KOPT-K1 (cell line): ENCODE results near the gene VAX1.
"Not testable (repeated sequence)": the region's sequence is repeated elsewhere in the genome, so short reads cannot be mapped to it uniquely, and the experiment has no call there.

Experiments
- H3K27ac ChIP-seq: fragments of 200-600 bp; sonication (generic); 2 replicates; pipeline ENCODE4 v1.5.1; 2016; ENCODE audit warnings: antibody characterized with exemption, mild to moderate bottlenecking, low read depth, low read length; ENCODE audit not compliant: poor library complexity, severe bottlenecking
- H3K36me3 ChIP-seq: fragments of 200-600 bp; sonication (generic); 2 replicates; pipeline ENCODE4 v1.5.1; 2017; ENCODE audit warnings: antibody characterized with exemption, mild to moderate bottlenecking, low read length, moderate library complexity; ENCODE audit not compliant: insufficient read depth
- H3K9me3 ChIP-seq: fragments of 200-600 bp; sonication (generic); 2 replicates; pipeline ENCODE4 v1.5.1; 2017; ENCODE audit warnings: antibody characterized with exemption, low read length, mild to moderate bottlenecking; ENCODE audit not compliant: insufficient read depth, poor library complexity, severe bottlenecking

VAX1 gene, protein sequence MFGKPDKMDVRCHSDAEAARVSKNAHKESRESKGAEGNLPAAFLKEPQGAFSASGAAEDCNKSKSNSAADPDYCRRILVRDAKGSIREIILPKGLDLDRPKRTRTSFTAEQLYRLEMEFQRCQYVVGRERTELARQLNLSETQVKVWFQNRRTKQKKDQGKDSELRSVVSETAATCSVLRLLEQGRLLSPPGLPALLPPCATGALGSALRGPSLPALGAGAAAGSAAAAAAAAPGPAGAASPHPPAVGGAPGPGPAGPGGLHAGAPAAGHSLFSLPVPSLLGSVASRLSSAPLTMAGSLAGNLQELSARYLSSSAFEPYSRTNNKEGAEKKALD

DNA sequence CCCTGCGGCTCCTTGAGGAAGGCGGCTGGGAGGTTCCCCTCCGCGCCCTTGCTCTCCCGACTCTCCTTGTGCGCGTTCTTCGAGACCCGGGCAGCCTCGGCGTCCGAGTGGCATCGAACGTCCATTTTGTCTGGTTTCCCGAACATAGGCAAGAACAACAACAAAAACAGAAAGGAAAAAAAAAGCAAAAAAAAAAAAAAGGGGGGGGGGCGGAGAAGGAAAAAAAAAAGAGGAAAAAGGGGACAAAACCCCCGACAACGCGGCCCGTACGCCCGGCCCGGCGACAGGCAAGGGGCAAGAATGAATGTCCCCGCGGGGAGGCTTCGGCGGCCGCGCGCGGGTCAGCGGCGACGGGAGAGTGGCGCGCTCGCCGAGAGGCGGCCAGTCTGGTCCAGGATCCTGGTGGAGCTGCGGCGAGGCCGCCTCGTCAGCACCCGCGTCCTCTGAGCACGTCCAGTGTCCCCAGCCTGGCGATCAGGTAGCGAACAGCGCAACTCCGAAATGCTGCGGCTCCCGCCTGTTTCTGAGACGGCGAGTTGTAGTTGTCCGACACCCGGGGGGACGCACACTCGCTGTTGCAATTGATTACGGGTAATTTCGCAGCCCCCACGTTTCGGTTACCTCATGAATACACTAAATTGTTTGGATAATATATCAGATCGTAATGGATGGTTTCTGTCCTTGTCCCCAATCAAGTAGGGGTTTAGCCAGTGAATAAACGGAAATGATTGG lies at the start of gene VAX1:
VAX1 (minus strand) TSS at position 360 of the 732 bp plus-strand sequence; CDS start at position 146, 214 bp downstream.
- no peaks in the 10 kb centered on the region for H3K9me3 ChIP-seq
- no peak within 1 kb of the TSS for H3K27ac ChIP-seq
- no peaks in the 10 kb centered on the region for H3K36me3 ChIP-seq

DNA sequence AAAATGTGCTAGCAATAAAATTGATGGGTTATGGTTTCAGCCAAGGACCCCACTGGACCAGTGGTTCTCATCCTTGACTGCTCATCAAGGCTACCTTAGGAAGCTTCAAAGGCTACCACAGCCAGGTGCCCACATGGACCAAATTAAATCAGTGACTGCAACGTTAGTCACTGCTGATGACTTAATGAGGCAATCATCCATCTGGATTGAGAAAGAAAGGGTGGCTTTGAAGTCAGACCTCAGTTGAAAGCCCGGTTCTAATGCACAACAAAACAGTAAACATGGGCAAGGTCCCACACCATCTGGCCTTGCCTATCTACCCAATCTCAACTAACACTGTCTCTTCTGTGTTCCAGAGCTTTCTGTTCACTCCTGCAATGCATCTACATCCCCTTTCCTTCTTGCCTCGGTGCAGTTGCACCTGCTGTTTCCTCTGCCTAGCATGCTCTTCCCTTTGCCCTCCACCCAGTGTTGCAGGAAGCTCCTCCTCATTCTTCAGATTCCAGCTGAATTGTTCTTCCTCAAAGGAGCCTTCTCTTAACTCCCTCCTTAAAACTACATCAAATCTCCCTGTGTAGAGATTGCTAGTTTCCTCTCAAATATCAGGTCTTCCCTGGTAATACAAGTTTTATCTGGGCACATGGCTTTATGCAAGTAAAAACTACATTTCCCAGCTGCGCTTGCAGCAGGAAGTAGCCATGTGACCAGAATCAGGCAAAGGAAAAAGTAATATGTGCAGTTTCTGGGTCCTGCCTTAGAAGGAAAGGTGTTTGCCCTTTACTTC lies 49.0 kb upstream of the VAX1 start:
- Histone ChIP-seq H3K36me3 (no peaks in the 10 kb centered on the region), H3K9me3 (peaks cover 14% of the 10 kb centered on the region), H3K27ac (no peak overlapping the region)

DNA sequence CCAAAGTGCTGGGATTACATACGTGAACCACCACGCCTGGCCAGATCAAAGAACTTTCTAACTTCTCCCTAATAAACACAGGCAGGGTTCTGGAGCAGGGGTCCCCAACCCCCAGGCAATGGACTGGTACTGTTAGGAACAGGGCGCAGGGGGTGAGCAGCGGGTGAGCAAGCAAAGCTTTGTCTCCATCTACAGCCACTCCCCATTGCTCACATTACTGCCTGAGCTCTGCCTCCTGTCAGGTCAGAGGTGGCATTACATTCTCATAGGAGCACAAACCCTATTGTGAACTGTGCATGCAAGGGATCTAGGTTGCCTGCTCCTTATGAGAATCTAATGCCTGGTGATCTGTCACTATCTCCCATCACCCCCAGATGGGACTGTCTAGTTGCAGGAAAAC lies 47.7 kb upstream of the VAX1 start:
- H3K27ac ChIP-seq, H3K36me3 ChIP-seq: not testable (repeated sequence)
- peaks cover 14% of the 10 kb centered on the region for H3K9me3 ChIP-seq

DNA sequence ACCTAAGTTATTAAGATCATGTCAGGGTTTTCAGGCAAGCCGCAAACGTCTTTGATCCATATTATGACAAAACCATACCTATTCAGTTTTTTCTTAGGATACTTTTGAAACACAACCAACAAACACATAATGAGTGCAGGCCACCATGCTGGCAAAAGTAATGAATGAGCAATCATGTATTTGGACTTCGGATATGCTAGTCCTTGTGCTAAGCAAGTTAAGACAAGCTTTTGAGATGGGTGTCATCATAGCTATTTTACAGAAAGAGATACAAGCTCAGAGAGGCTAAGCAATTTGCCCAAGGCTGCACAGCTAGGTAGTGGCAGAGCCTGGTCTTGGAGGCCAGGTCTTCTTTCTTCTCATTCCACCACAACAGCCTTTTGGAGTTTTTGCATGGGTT lies 46.8 kb upstream of the VAX1 start:
- Histone ChIP-seq H3K27ac (no peak overlapping the region), H3K36me3 (no peaks in the 10 kb centered on the region), H3K9me3 (peaks cover 12% of the 10 kb centered on the region)

DNA sequence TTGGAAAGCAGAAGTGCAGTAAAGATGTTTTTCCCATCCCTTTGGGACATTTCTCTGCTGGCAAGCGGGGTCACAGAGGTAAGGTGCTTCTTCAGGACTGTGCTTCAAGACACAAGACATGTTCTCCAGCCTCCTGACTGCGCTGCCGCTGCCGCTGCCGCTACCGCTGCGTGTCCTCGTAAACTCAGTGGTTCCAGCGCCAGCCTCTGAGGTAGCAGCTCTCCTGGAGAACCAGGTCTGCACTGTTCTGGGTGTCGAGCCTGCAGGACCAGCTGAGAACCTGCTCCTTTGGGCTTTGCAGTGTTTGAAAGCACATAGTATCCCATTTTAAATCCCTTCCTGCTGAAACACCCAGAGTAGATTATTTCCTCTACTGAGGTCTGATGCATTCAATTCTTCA lies 46.2 kb upstream of the VAX1 start:
- peaks cover 6% of the 10 kb centered on the region for H3K9me3 ChIP-seq
- no peak overlapping the region for H3K27ac ChIP-seq
- no peaks in the 10 kb centered on the region for H3K36me3 ChIP-seq

DNA sequence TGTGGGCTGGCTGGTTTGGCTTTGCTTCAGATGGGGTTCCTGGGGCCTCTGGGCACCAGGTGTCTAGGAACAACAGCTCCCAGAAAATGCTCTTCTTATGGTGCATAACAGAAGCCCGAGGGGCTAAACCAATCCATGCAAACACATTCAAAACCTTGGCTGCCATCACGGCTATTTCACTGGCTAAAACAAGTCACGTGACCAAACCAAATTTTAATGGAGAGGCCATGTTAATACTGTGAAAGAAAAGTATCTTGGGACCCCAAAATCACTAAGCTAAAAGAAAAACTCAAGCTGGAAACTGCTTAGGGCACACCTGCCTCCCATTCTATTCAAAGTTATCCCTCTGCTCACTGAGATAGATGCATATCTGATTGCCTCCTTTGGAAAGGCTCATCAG lies 40.1 kb upstream of the VAX1 start:
- H3K36me3 ChIP-seq: no peaks in the 10 kb centered on the region
- H3K27ac ChIP-seq: no peak overlapping the region

DNA sequence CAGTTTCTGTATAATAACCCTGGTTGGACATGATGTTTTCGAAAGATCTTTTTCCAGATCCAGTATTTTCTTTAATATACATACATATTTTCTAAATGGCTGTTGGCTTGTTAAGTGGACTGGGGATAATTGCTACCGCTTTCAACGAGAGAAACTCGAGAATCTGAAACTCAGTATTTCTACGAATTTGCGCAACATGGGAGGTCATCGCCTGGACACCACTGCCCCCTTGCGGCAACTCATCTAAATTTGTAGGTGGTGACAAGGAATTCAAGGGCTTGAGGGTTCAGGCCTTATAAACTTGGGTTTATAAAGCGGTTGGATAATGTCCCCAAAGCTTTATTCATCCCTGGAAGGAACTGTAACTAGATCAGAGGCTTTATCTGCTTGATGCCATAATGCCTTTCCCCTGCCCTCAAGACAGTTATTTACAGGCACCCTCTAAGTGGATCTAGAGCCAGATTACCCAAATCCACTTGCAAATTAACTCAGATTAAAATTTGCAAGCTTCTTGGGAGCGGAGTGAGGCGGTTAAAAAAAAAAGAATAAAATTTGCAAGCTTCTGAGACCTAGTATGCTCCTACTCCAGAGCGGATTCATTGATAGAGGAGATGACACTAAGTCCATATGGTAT lies 37.9 kb upstream of the VAX1 start:
- H3K36me3 ChIP-seq: no peaks in the 10 kb centered on the region
- no peaks in the 10 kb centered on the region for H3K9me3 ChIP-seq
- H3K27ac ChIP-seq: no peak overlapping the region

More for the DNA sequence above, 40.1 kb upstream of the VAX1 start:
- H3K9me3 ChIP-seq: no peaks in the 10 kb centered on the region

DNA sequence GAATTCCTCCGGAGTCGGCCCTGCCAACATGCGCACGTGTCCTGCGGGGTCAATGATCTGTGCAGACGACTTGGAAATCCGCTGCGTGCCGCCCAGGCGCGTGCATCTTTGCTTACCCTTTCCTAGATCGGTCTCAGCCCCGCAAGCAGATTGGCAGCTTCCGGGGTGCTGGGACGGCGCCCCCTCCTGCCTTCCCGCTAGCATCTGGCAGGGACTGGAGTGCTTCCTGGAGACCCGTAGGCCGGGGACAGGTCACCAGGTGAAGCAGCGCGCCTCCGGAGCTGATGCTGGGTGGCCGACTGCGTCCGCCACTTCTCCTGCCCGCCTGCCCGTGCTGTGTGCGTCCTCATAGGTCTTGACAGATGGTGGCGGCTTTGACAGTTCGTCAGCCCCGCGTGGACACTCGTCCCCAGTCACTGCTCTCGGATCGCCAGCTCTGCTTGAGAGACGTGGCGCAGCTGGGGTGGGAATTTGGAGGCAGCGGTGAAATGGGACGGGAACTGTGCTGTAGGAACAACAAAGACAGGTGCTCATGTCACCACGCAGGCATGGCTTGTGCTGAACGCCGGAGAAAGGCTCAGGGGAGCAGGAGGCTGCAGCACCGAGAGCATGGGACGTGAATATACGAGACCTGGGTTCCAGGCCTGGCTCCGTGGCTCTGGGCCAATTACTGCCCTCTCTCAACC lies 37.3 kb upstream of the VAX1 start:
- Histone ChIP-seq H3K9me3 (no peaks in the 10 kb centered on the region), H3K27ac (no peak overlapping the region), H3K36me3 (no peaks in the 10 kb centered on the region)

DNA sequence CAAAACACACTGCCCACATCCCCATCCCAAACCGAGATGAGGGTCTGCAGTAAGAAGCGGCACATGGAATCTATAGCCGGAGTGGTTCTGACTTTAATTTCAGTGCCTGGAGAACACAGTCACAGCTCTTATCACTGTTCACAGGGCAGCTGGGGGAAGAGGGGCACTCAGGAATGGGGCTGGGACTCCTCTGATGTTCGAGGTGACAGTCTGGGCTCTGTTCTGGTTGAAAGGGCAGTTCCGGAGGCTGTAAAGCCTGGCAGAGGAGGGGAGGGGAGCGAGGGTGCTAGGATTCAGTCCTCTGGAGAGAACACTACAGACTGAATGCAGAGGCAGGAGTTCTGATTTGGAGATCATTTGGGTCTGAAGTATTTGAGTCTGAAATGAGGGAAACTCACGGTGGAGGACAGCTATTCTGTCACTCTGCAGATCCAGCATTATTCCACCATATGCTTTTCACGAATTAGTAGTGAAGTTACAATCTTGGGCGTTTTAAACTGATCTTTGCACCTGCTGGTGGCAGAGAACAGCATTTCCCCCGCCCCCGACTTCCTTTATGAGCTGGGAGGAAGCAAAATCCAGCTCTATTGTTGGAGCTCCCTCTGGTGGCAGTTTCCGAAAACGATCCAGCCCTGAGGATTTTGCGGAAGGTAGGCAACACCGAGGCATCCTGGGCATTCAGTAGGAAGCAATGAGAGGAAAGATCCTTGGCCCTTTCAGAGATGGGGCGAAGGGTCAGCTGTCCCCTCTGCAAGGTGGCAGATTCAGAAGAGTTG lies 36.6 kb upstream of the VAX1 start:
- no peaks in the 10 kb centered on the region for H3K9me3 ChIP-seq
- no peak overlapping the region for H3K27ac ChIP-seq
- H3K36me3 ChIP-seq: no peaks in the 10 kb centered on the region

DNA sequence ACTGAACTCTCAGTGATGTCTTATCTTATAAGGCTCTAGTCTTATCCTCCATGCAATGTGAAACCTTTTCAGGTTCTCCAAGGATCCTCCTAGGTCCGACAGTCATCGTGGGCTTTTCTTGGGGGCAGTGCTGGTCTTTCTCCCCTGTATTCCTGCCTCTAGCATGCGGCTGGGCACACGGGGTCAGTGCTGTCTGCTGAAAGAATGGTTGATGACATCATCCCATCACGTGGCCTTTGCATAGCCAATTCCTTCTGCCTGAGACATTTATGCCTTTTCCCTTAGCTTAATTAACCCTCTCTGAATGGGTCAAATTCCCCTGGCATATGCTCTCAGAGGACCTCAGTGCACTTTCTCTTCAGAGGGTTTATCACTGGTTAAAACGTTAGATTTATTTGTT lies 32.2 kb upstream of the VAX1 start:
- Histone ChIP-seq H3K27ac (no peak overlapping the region), H3K9me3 (no peaks in the 10 kb centered on the region), H3K36me3 (no peaks in the 10 kb centered on the region)

DNA sequence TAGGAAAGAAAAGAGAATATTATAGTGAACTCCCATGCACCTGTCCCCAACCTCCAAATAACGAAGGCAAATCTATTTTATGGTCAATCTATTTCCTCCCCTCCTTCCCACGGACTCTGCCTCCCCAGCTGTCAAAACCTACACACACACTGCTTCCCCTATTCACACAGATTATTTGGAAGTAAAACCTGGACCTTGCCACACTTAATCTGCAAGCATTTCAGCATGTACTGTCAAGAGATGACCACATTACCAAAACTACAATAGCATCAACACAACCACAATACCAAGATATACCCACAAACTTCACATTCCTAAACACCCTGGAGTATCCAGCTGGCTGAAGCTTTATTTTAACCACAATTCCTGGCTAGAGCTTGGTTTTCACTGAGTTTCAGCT lies 31.4 kb upstream of the VAX1 start:
- Histone ChIP-seq H3K27ac (no peak overlapping the region), H3K9me3 (no peaks in the 10 kb centered on the region), H3K36me3 (no peaks in the 10 kb centered on the region)

DNA sequence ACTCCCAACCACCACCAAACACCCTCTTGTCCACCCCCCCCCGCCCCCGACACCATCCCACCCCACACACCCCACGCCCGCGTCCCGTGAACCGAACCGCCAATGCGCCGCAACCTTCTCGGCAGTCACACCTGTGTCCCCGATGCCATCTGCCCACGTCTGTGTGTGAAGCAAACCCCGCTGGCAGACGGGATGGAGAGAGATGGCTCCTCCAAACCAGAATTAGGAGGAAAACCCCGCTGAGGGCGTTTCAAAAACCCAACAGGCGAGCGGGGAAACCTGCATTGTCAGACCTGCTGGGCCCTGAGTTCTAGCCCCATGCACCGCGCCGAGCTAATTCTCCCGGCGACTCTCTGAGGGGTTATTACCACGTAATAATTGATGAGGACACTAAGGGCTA lies 30.7 kb upstream of the VAX1 start:
- Histone ChIP-seq H3K9me3 (no peaks in the 10 kb centered on the region), H3K36me3 (no peaks in the 10 kb centered on the region), H3K27ac (no peak overlapping the region)

DNA sequence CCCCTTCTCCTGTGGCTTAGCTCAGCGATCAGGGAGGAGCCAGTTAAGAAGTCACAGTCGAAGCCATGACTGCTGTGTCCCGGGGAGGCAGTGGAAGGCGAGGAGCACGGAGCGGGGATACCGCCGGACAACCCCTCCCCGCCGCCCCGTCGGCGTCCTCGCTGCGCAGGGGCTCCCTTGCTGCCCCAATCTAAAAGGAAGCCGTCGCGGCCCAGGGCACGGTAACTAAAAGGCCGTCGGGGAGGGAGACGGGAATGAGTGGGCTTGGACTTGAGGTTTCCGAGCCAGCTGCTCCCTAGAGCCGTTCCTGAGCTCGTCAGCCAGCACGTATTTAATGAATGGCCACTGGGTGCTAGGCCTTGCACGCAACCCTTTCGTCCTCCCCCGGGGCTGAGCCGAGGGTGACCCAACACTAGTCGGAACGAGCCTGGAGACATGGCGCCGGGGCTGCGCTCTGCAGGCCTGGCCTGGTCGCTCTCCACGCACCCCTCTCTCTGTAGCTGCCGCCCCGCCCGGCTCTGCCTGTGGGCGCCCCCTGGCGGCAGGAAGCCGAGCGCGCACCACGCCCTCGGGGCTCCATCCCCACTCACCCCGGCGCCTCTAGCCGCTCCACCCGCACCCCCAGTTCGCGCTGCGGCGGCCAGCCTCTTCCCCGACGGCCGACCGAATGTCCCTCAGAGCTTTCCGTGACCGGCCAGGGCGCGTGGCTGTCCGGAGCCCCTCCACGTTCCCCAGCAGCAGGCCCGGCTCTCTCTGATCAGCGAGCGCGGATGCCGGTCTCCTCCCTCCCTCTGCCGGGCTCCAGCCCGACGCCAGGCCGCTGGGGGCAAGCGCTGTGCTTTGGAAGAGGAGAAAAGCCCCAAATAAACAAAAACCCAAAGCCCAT lies 30.0 kb upstream of the VAX1 start:
- no peaks in the 10 kb centered on the region for H3K9me3 ChIP-seq

More for the DNA sequence above, 30.0 kb upstream of the VAX1 start:
- no peak overlapping the region for H3K27ac ChIP-seq
- no peaks in the 10 kb centered on the region for H3K36me3 ChIP-seq
